Airway epithelial cell (primary cell): ENCODE measurements around the gene RLN2. TPM values are rescaled to one million over a fixed set of nuclear protein-coding genes. Genes with fewer than 3 reads are reported as not detected.

ENCODE experiments used
- total RNA-seq: library from RNA; depleted of rRNA; stranded (reverse); fragments of >200 nt; gene quantifications from 2 replicates; pipeline ENCODE4 v1.2.3, GENCODE V29; 2015

Gene RLN2, protein sequence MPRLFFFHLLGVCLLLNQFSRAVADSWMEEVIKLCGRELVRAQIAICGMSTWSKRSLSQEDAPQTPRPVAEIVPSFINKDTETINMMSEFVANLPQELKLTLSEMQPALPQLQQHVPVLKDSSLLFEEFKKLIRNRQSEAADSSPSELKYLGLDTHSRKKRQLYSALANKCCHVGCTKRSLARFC
- 0.56 and 1.3 TPM in 2 replicates for total RNA-seq

DNA sequence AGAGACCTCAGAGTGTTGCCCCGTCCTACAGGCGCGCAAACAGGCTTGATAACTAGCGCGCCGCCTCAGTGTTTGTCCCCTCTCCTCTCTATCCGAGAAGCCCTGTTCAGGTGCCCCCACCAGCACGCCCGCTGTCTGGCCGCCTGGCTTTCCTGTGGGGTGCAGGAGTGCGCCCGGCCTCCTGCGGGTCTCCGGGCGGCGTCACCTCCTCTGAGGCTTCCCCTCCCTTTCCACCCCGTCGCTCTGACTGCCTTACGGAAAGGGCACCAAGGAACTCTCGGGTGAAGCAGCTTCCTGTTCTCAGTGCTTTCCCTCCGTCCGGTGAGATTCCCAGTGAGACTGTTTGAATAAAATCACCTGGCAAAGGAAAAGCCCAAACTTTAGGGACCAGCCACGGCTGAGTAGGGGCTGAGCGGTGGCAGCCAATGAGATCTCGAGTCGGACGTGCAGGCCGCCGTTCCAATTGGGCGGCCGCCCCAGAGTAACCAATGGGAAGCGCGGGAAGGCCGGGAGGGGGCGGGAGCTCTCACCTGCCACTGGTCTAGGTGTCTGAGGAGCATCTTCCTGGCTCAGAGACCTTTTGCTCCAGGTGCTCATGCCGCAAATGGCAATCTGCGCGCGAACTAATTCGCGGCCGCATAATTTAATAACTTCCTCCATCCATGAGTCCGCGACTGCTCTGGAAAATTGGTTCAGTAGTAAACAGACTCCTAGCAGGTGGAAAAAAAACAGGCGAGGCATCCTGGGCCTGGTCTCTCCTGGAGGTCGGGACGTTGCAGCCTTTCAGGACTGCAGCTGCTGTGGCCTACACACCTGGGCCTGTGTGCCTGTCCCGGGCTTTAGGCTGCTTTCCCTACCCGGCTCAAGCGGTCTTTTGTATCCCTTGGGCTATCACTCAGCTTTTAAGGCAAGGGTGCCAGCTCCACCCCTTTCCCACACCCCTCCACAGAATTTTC is at the start of gene RLN2:
RLN2 (minus strand) TSS at position 877 of the 956 bp plus-strand sequence; CDS start at position 741, 136 bp downstream.

DNA sequence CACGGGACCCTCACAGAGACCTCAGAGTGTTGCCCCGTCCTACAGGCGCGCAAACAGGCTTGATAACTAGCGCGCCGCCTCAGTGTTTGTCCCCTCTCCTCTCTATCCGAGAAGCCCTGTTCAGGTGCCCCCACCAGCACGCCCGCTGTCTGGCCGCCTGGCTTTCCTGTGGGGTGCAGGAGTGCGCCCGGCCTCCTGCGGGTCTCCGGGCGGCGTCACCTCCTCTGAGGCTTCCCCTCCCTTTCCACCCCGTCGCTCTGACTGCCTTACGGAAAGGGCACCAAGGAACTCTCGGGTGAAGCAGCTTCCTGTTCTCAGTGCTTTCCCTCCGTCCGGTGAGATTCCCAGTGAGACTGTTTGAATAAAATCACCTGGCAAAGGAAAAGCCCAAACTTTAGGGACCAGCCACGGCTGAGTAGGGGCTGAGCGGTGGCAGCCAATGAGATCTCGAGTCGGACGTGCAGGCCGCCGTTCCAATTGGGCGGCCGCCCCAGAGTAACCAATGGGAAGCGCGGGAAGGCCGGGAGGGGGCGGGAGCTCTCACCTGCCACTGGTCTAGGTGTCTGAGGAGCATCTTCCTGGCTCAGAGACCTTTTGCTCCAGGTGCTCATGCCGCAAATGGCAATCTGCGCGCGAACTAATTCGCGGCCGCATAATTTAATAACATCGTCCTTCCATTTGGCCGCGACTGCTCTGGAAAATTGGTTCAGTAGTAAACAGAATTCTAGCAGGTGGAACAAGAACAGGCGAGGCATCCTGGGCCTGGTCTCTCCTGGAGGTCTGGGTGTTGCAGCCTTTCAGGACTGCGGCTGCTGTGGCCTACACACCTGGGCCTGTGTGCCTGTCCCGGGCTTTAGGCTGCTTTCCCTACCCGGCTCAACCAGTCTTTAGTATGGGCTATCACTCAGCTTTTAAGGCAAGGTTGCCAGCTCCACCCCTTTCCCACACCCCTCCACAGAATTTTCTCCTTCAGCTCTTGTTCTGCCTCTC is 34.8 kb upstream of the RLN2 start, which contains the start of gene RLN1:
RLN1 (minus strand) TSS at position 885 of the 990 bp plus-strand sequence; CDS start at position 755, 130 bp downstream.

Other genes with a start within 250 kb of the RLN2 start
- not detected in 2 replicates for gene INSL6, start 119.1 kb downstream of the RLN2 start, total RNA-seq
- 1.0 TPM in 1 of 2 replicates, not detected in the other for gene INSL4, start 73.3 kb downstream of the RLN2 start, total RNA-seq
- gene RLN1, start 35.2 kb upstream of the RLN2 start, total RNA-seq, result 1.5 TPM in 1 of 2 replicates, not detected in the other
- 30.5 and 32.8 TPM in 2 replicates for gene PLGRKT, start 133.2 kb upstream of the RLN2 start, total RNA-seq
- gene CD274, start 145.8 kb upstream of the RLN2 start, total RNA-seq, result 4.8 and 5.3 TPM in 2 replicates
- gene PDCD1LG2, start 205.8 kb upstream of the RLN2 start, total RNA-seq, result 0.19 and 0.71 TPM in 2 replicates